ENCODE measurements around the gene GDF15.
A peak's percentile ranks its signal among the peaks of the same experiment; 100 is the strongest.

Gene GDF15

DNA sequence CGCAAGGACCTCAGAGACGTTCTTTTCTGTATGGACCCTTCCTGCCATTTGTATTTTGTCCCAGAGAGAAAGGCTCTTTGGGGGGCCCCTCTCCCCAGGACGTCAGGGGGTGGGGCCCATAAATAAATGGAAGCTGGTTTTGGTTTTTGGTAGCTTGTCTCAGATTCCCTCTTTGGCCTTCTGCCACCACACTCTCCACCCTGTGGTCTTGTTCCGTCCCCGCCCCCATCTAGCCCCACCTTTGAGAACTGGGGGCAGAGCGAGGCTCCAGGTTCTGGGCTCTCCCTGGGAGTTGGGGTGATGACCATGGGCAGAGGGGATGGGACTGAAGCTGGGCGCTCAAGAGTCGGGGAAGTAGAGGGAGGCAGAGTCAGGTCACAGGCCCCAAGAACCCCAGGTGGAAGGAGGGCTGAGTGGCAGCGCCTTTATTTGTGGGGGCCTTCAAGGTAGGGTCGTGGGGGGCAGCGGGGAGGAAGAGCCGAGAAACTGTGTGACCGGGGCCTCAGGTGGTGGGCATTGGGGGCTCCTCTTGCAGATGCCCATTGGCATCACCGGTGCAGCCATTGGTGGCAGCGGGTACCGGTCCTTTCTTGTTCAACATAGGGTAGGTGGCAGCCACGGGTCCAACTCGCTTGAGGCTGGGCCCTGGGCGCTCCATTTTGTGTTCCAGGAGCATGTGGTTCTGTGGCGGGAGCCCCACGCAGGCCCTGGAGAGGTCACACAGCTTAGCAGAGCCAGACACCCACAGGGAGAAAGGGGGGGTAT, 48.6 kb downstream of the GDF15 start (continued):
- TF ChIP-seq, protein P1, sequence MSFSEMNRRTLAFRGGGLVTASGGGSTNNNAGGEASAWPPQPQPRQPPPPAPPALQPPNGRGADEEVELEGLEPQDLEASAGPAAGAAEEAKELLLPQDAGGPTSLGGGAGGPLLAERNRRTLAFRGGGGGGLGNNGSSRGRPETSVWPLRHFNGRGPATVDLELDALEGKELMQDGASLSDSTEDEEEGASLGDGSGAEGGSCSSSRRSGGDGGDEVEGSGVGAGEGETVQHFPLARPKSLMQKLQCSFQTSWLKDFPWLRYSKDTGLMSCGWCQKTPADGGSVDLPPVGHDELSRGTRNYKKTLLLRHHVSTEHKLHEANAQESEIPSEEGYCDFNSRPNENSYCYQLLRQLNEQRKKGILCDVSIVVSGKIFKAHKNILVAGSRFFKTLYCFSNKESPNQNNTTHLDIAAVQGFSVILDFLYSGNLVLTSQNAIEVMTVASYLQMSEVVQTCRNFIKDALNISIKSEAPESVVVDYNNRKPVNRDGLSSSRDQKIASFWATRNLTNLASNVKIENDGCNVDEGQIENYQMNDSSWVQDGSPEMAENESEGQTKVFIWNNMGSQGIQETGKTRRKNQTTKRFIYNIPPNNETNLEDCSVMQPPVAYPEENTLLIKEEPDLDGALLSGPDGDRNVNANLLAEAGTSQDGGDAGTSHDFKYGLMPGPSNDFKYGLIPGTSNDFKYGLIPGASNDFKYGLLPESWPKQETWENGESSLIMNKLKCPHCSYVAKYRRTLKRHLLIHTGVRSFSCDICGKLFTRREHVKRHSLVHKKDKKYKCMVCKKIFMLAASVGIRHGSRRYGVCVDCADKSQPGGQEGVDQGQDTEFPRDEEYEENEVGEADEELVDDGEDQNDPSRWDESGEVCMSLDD (tag by site-specific recombination; IDR thresholded peaks at IDR 0.05) = 0 out of 2 replicates have a peak, but pooled peaks have one; percentile 11
- TF ChIP-seq ZNF266 (tag by site-specific recombination; IDR thresholded peaks at IDR 0.05; ENCODE audit: low read depth) = no peak
- TF ChIP-seq GFI1B (tag by site-specific recombination; IDR thresholded peaks at IDR 0.05) = no peak
- TF ChIP-seq ZFP69B (tag by site-specific recombination; IDR thresholded peaks at IDR 0.05) = peak; percentile 85
- TF ChIP-seq ZNF701 (tag by site-specific recombination; IDR thresholded peaks at IDR 0.05) = no peak
- peak; percentile 72 for TF ChIP-seq GLIS1 (tag by site-specific recombination; IDR thresholded peaks at IDR 0.05)
- no peak for TF ChIP-seq ZNF169 (tag by site-specific recombination; IDR thresholded peaks at IDR 0.05)
- TF ChIP-seq, protein P2, sequence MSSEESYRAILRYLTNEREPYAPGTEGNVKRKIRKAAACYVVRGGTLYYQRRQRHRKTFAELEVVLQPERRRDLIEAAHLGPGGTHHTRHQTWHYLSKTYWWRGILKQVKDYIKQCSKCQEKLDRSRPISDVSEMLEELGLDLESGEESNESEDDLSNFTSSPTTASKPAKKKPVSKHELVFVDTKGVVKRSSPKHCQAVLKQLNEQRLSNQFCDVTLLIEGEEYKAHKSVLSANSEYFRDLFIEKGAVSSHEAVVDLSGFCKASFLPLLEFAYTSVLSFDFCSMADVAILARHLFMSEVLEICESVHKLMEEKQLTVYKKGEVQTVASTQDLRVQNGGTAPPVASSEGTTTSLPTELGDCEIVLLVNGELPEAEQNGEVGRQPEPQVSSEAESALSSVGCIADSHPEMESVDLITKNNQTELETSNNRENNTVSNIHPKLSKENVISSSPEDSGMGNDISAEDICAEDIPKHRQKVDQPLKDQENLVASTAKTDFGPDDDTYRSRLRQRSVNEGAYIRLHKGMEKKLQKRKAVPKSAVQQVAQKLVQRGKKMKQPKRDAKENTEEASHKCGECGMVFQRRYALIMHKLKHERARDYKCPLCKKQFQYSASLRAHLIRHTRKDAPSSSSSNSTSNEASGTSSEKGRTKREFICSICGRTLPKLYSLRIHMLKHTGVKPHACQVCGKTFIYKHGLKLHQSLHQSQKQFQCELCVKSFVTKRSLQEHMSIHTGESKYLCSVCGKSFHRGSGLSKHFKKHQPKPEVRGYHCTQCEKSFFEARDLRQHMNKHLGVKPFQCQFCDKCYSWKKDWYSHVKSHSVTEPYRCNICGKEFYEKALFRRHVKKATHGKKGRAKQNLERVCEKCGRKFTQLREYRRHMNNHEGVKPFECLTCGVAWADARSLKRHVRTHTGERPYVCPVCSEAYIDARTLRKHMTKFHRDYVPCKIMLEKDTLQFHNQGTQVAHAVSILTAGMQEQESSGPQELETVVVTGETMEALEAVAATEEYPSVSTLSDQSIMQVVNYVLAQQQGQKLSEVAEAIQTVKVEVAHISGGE (tag by site-specific recombination; conservative IDR thresholded peaks at IDR 0.05; ENCODE audit: low read depth) = no peak
- TF ChIP-seq, protein P3, sequence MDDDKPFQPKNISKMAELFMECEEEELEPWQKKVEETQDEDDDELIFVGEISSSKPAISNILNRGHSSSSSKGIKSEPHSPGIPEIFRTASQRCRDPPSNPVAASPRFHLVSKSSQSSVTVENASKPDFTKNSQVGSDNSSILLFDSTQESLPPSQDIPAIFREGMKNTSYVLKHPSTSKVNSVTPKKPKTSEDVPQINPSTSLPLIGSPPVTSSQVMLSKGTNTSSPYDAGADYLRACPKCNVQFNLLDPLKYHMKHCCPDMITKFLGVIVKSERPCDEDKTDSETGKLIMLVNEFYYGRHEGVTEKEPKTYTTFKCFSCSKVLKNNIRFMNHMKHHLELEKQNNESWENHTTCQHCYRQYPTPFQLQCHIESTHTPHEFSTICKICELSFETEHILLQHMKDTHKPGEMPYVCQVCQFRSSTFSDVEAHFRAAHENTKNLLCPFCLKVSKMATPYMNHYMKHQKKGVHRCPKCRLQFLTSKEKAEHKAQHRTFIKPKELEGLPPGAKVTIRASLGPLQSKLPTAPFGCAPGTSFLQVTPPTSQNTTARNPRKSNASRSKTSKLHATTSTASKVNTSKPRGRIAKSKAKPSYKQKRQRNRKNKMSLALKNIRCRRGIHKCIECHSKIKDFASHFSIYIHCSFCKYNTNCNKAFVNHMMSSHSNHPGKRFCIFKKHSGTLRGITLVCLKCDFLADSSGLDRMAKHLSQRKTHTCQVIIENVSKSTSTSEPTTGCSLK (tag by site-specific recombination; IDR thresholded peaks at IDR 0.05) = no peak
- no peak for TF ChIP-seq ZNF530 (tag by site-specific recombination; IDR thresholded peaks at IDR 0.05; ENCODE audit: low read depth)
- TF ChIP-seq, protein P4, sequence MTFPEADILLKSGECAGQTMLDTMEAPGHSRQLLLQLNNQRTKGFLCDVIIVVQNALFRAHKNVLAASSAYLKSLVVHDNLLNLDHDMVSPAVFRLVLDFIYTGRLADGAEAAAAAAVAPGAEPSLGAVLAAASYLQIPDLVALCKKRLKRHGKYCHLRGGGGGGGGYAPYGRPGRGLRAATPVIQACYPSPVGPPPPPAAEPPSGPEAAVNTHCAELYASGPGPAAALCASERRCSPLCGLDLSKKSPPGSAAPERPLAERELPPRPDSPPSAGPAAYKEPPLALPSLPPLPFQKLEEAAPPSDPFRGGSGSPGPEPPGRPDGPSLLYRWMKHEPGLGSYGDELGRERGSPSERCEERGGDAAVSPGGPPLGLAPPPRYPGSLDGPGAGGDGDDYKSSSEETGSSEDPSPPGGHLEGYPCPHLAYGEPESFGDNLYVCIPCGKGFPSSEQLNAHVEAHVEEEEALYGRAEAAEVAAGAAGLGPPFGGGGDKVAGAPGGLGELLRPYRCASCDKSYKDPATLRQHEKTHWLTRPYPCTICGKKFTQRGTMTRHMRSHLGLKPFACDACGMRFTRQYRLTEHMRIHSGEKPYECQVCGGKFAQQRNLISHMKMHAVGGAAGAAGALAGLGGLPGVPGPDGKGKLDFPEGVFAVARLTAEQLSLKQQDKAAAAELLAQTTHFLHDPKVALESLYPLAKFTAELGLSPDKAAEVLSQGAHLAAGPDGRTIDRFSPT (tag by site-specific recombination; IDR thresholded peaks at IDR 0.05) = peak; percentile 72
- TF ChIP-seq SCRT2 (tag by site-specific recombination; IDR thresholded peaks at IDR 0.05) = no peak
- TF ChIP-seq, protein P5, sequence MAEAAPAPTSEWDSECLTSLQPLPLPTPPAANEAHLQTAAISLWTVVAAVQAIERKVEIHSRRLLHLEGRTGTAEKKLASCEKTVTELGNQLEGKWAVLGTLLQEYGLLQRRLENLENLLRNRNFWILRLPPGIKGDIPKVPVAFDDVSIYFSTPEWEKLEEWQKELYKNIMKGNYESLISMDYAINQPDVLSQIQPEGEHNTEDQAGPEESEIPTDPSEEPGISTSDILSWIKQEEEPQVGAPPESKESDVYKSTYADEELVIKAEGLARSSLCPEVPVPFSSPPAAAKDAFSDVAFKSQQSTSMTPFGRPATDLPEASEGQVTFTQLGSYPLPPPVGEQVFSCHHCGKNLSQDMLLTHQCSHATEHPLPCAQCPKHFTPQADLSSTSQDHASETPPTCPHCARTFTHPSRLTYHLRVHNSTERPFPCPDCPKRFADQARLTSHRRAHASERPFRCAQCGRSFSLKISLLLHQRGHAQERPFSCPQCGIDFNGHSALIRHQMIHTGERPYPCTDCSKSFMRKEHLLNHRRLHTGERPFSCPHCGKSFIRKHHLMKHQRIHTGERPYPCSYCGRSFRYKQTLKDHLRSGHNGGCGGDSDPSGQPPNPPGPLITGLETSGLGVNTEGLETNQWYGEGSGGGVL (tag by site-specific recombination; IDR thresholded peaks at IDR 0.05) = no peak
- TF ChIP-seq ZNF658 (tag by site-specific recombination; IDR thresholded peaks at IDR 0.05) = no peak
- no peak for TF ChIP-seq PRDM1 (tag by site-specific recombination; IDR thresholded peaks at IDR 0.05)
- TF ChIP-seq ZNF324 (tag by site-specific recombination; IDR thresholded peaks at IDR 0.05) = no peak
- TF ChIP-seq ZNF555 (tag by site-specific recombination; conservative IDR thresholded peaks at IDR 0.05) = no peak
- TF ChIP-seq ZNF514 (tag by site-specific recombination; IDR thresholded peaks at IDR 0.05) = no peak
- no peak for TF ChIP-seq ZNF302 (tag by site-specific recombination; IDR thresholded peaks at IDR 0.05; ENCODE audit: low read depth)
- TF ChIP-seq ZNF624 (tag by site-specific recombination; IDR thresholded peaks at IDR 0.05) = no peak
- TF ChIP-seq ZNF391 (tag by site-specific recombination; IDR thresholded peaks at IDR 0.05; ENCODE audit: borderline replicate concordance, low read depth) = no peak
- no peak for TF ChIP-seq ZNF510 (tag by site-specific recombination; IDR thresholded peaks at IDR 0.05; ENCODE audit: insufficient replicate concordance)
- no peak for TF ChIP-seq ZNF2 (tag by site-specific recombination; IDR thresholded peaks at IDR 0.05)
- peak; percentile 74 for TF ChIP-seq BCL11B (tag by site-specific recombination; IDR thresholded peaks at IDR 0.05; ENCODE audit: low read depth)
- TF ChIP-seq ZNF311 (tag by site-specific recombination; IDR thresholded peaks at IDR 0.05; ENCODE audit: borderline replicate concordance) = no peak
- TF ChIP-seq GLI2 (tag by site-specific recombination; IDR thresholded peaks at IDR 0.05; ENCODE audit: borderline replicate concordance, low read depth) = no peak
- no peak for TF ChIP-seq ZNF335 (tag by site-specific recombination; conservative IDR thresholded peaks at IDR 0.05)
- TF ChIP-seq ZNF610 (tag by site-specific recombination; IDR thresholded peaks at IDR 0.05; ENCODE audit: borderline replicate concordance) = no peak
